GM12891 (cell line): Measurements from ENCODE around the gene MLYCD.

ENCODE experiments used
- DNase-seq: peaks from one replicate; pipeline ENCODE4 v3.0.0; 2011; ENCODE audit warnings: low spot score; ENCODE audit not compliant: insufficient read length
- FAIRE-seq: peaks from 2 replicates; lab custom pipeline; 2011; peaks lifted over from hg19 to GRCh38; lab: Jason Lieb, UNC
- PAX5 ChIP-seq: IDR thresholded peaks from 2 replicates; pipeline ENCODE4 v1.6.1; 2011; ENCODE audit warnings: low read length, moderate library complexity, mild to moderate bottlenecking; ENCODE audit not compliant: insufficient read depth, severe bottlenecking
- POLR2A ChIP-seq: IDR thresholded peaks from 2 replicates; pipeline ENCODE4 v1.6.1; 2011; ENCODE audit warnings: low read depth, low read length, control low read depth
- POLR2AphosphoS5 ChIP-seq: IDR thresholded peaks from 2 replicates; pipeline ENCODE4 v1.6.1; 2011; ENCODE audit warnings: low read depth, low read length, control low read depth
- POU2F2 ChIP-seq: IDR thresholded peaks from 2 replicates; pipeline ENCODE4 v1.6.1; 2011; ENCODE audit warnings: low read depth, mild to moderate bottlenecking, control low read depth, low read length, moderate library complexity
- SPI1 ChIP-seq: IDR thresholded peaks from 2 replicates; pipeline ENCODE4 v1.6.1; 2011; ENCODE audit warnings: low read depth, low read length, control low read depth
- TAF1 ChIP-seq: IDR thresholded peaks from 2 replicates; pipeline ENCODE4 v1.6.1; 2011; ENCODE audit warnings: low read depth, low read length, control low read depth

The MLYCD gene

GRCh38 chr16:83959656-83960434 lies 60.9 kb downstream of the MLYCD start:
- TF ChIP-seq POLR2A (no peak), TAF1 (no peak), SPI1 (no peak), POU2F2 (no peak), POLR2AphosphoS5 (no peak), PAX5 (no peak)
- DNase-seq (no peak), FAIRE-seq (no peak)

- FAIRE-seq (no peak), DNase-seq (no peak)
- TF ChIP-seq POLR2A = no peak
Measured at GRCh38 chr16:83960521-83961249, 61.8 kb downstream of the MLYCD start.

- DNase-seq = no peak
- no peak for FAIRE-seq
- TF ChIP-seq POLR2AphosphoS5 = no peak
- TF ChIP-seq POLR2A = no peak
- no peak for TF ChIP-seq POU2F2
- no peak for TF ChIP-seq SPI1
- no peak for TF ChIP-seq PAX5
Measured at GRCh38 chr16:83961591-83961990, 62.7 kb downstream of the MLYCD start.

- no peak for TF ChIP-seq POU2F2
- TF ChIP-seq POLR2AphosphoS5 = no peak
- TF ChIP-seq SPI1 = no peak
- no peak for TF ChIP-seq PAX5
- TF ChIP-seq POLR2A = no peak
- TF ChIP-seq TAF1 = no peak
- FAIRE-seq (no peak), DNase-seq (no peak)
Measured at GRCh38 chr16:83963277-83964119, 64.6 kb downstream of the MLYCD start.

- TF ChIP-seq POLR2A (no peak), POU2F2 (no peak), POLR2AphosphoS5 (no peak), SPI1 (no peak), PAX5 (no peak), TAF1 (no peak)
- FAIRE-seq (no peak), DNase-seq (no peak)
Measured at GRCh38 chr16:83964684-83965443, 65.9 kb downstream of the MLYCD start.

- FAIRE-seq (no peak), DNase-seq (no peak)
- no peak for TF ChIP-seq PAX5
Measured at GRCh38 chr16:83965444-83966152, 66.7 kb downstream of the MLYCD start.

GRCh38 chr16:83966153-83966696 lies 67.3 kb downstream of the MLYCD start:
- FAIRE-seq (no peak), DNase-seq (no peak)
- TF ChIP-seq POLR2AphosphoS5 (no peak), TAF1 (no peak), PAX5 (no peak), POLR2A (no peak), SPI1 (no peak), POU2F2 (no peak)

- DNase-seq (no peak), FAIRE-seq (no peak)
- TF ChIP-seq POU2F2 (no peak), TAF1 (no peak), PAX5 (no peak), POLR2AphosphoS5 (no peak), SPI1 (no peak), POLR2A (no peak)
Measured at GRCh38 chr16:83967091-83967490, 68.2 kb downstream of the MLYCD start.
